HG03571 (cell line): ENCODE data around the gene SIAH1.
"Not testable (repeated sequence)": the region's sequence is repeated elsewhere in the genome, so short reads cannot be mapped to it uniquely, and the experiment has no call there.

ENCODE experiments used
- ATAC-seq: cut with Tn5 transposase; IDR thresholded peaks from one replicate; pipeline ENCODE4 v1.9.1; 2021; ENCODE audit not compliant: unreplicated experiment

The SIAH1 gene

GRCh38 chr16:48335961-48336360, 49.3 kb downstream of the SIAH1 start:
- no peak for ATAC-seq

- no peak for ATAC-seq
Observed at GRCh38 chr16:48334325-48334724, 50.9 kb downstream of the SIAH1 start.

- no peak for ATAC-seq
Observed at GRCh38 chr16:48332978-48333377, 52.2 kb downstream of the SIAH1 start.

GRCh38 chr16:48330841-48331192, 54.4 kb downstream of the SIAH1 start:
- ATAC-seq = no peak

- ATAC-seq = no peak
Observed at GRCh38 chr16:48330189-48330840, 54.9 kb downstream of the SIAH1 start.

GRCh38 chr16:48329138-48329537, 56.1 kb downstream of the SIAH1 start:
- no peak for ATAC-seq

GRCh38 chr16:48326915-48327314, 58.3 kb downstream of the SIAH1 start:
- ATAC-seq = no peak

- ATAC-seq = no peak
Observed at GRCh38 chr16:48323783-48324775, 61.1 kb downstream of the SIAH1 start.

- no peak for ATAC-seq
Observed at GRCh38 chr16:48321317-48322036, 63.7 kb downstream of the SIAH1 start.

GRCh38 chr16:48318630-48319029, 66.6 kb downstream of the SIAH1 start:
- ATAC-seq = no peak

- no peak for ATAC-seq
Observed at GRCh38 chr16:48317614-48318315, 67.4 kb downstream of the SIAH1 start.

GRCh38 chr16:48317026-48317425, 68.2 kb downstream of the SIAH1 start:
- no peak for ATAC-seq

GRCh38 chr16:48313905-48314304, 71.3 kb downstream of the SIAH1 start:
- ATAC-seq = not testable (repeated sequence)

GRCh38 chr16:48310908-48311641, 74.1 kb downstream of the SIAH1 start:
- ATAC-seq = no peak
